Measurements from ENCODE around the gene CHST9.
"Not testable (repeated sequence)": the region's sequence is repeated elsewhere in the genome, so short reads cannot be mapped to it uniquely, and the experiment has no call there.

CHST9 gene

GRCh38 chr18:27171993-27172392, 13.1 kb downstream of the CHST9 start:
- Histone ChIP-seq H3K9me3 (ENCODE audit: control insufficient read depth, low read length) (no peaks in the 10 kb centered on the region), H3K4me1 (ENCODE audit: control insufficient read depth, insufficient read depth, low read length, poor library complexity, severe bottlenecking) (peaks cover 6% of the 10 kb centered on the region), H3K4me3 (ENCODE audit: extremely low read depth, insufficient read depth, low read length, poor library complexity, severe bottlenecking) (no peak overlapping the region), H3K27ac (ENCODE audit: low read depth, low read length, severe bottlenecking) (no peak overlapping the region), H3K36me3 (ENCODE audit: control insufficient read depth, insufficient read depth, low read length) (no peaks in the 10 kb centered on the region)
- no CpG with 5 or more reads among the region's 1 CpG for WGBS, 2 experiments (ENCODE audit: insufficient coverage in 2 of 2)

GRCh38 chr18:27165412-27165811, 19.7 kb downstream of the CHST9 start:
- no peak overlapping the region for H3K4me3 ChIP-seq (ENCODE audit: extremely low read depth, insufficient read depth, low read length, poor library complexity, severe bottlenecking)
- no peaks in the 10 kb centered on the region for H3K4me1 ChIP-seq (ENCODE audit: control insufficient read depth, insufficient read depth, low read length, poor library complexity, severe bottlenecking)
- H3K27ac ChIP-seq (ENCODE audit: low read depth, low read length, severe bottlenecking) = no peak overlapping the region
- WGBS, 2 experiments (ENCODE audit: insufficient coverage in 2 of 2) = no CpG with 5 or more reads among the region's 1 CpG
- no peaks in the 10 kb centered on the region for H3K9me3 ChIP-seq (ENCODE audit: control insufficient read depth, low read length)
- no peaks in the 10 kb centered on the region for H3K36me3 ChIP-seq (ENCODE audit: control insufficient read depth, insufficient read depth, low read length)

GRCh38 chr18:27164905-27165304, 20.2 kb downstream of the CHST9 start:
- 79 to 92% methylated on average over 2 of the region's 3 CpGs for WGBS, 2 experiments (ENCODE audit: insufficient coverage in 2 of 2)
- H3K4me3 ChIP-seq (ENCODE audit: extremely low read depth, insufficient read depth, low read length, poor library complexity, severe bottlenecking) = no peak overlapping the region
- H3K9me3 ChIP-seq (ENCODE audit: control insufficient read depth, low read length) = no peaks in the 10 kb centered on the region
- no peak overlapping the region for H3K27ac ChIP-seq (ENCODE audit: low read depth, low read length, severe bottlenecking)
- no peaks in the 10 kb centered on the region for H3K4me1 ChIP-seq (ENCODE audit: control insufficient read depth, insufficient read depth, low read length, poor library complexity, severe bottlenecking)
- H3K36me3 ChIP-seq (ENCODE audit: control insufficient read depth, insufficient read depth, low read length) = no peaks in the 10 kb centered on the region

- H3K4me3 ChIP-seq (ENCODE audit: extremely low read depth, insufficient read depth, low read length, poor library complexity, severe bottlenecking); H3K27ac ChIP-seq (ENCODE audit: low read depth, low read length, severe bottlenecking); H3K4me1 ChIP-seq (ENCODE audit: control insufficient read depth, insufficient read depth, low read length, poor library complexity, severe bottlenecking); H3K36me3 ChIP-seq (ENCODE audit: control insufficient read depth, insufficient read depth, low read length); H3K9me3 ChIP-seq (ENCODE audit: control insufficient read depth, low read length): not testable (repeated sequence)
- 95 to 96% methylated on average over 9 to 10 of the region's 12 CpGs for WGBS, 2 experiments (ENCODE audit: insufficient coverage in 2 of 2)
Measured at GRCh38 chr18:27163197-27163716, 21.9 kb downstream of the CHST9 start.

GRCh38 chr18:27149240-27149639, 35.9 kb downstream of the CHST9 start:
- WGBS, 2 experiments (ENCODE audit: insufficient coverage in 2 of 2) = 67% methylated on average over 1 of the region's 5 CpGs; no CpG with 5 or more reads in 1 of the 2 experiments
- H3K4me1 ChIP-seq (ENCODE audit: control insufficient read depth, insufficient read depth, low read length, poor library complexity, severe bottlenecking) = not testable (repeated sequence)

GRCh38 chr18:27144672-27145071, 40.4 kb downstream of the CHST9 start:
- 70 to 100% methylated on average over 1 of the region's 3 CpGs for WGBS, 2 experiments (ENCODE audit: insufficient coverage in 2 of 2)

More at GRCh38 chr18:27149240-27149639, 35.9 kb downstream of the CHST9 start:
- H3K36me3 ChIP-seq (ENCODE audit: control insufficient read depth, insufficient read depth, low read length); H3K4me3 ChIP-seq (ENCODE audit: extremely low read depth, insufficient read depth, low read length, poor library complexity, severe bottlenecking); H3K9me3 ChIP-seq (ENCODE audit: control insufficient read depth, low read length); H3K27ac ChIP-seq (ENCODE audit: low read depth, low read length, severe bottlenecking): not testable (repeated sequence)

GRCh38 chr18:27143580-27144287, 41.4 kb downstream of the CHST9 start:
- no peak overlapping the region for H3K27ac ChIP-seq (ENCODE audit: low read depth, low read length, severe bottlenecking)
- no peak overlapping the region for H3K4me3 ChIP-seq (ENCODE audit: extremely low read depth, insufficient read depth, low read length, poor library complexity, severe bottlenecking)
- no peaks in the 10 kb centered on the region for H3K4me1 ChIP-seq (ENCODE audit: control insufficient read depth, insufficient read depth, low read length, poor library complexity, severe bottlenecking)
- WGBS, 2 experiments (ENCODE audit: insufficient coverage in 2 of 2) = 49% methylated on average over 2 of the region's 10 CpGs; no CpG with 5 or more reads in 1 of the 2 experiments
- no peaks in the 10 kb centered on the region for H3K9me3 ChIP-seq (ENCODE audit: control insufficient read depth, low read length)
- H3K36me3 ChIP-seq (ENCODE audit: control insufficient read depth, insufficient read depth, low read length) = no peaks in the 10 kb centered on the region

More at GRCh38 chr18:27144672-27145071, 40.4 kb downstream of the CHST9 start:
- H3K4me3 ChIP-seq (ENCODE audit: extremely low read depth, insufficient read depth, low read length, poor library complexity, severe bottlenecking) = no peak overlapping the region
- H3K9me3 ChIP-seq (ENCODE audit: control insufficient read depth, low read length) = no peaks in the 10 kb centered on the region
- no peak overlapping the region for H3K27ac ChIP-seq (ENCODE audit: low read depth, low read length, severe bottlenecking)
- H3K4me1 ChIP-seq (ENCODE audit: control insufficient read depth, insufficient read depth, low read length, poor library complexity, severe bottlenecking) = no peaks in the 10 kb centered on the region
- H3K36me3 ChIP-seq (ENCODE audit: control insufficient read depth, insufficient read depth, low read length) = no peaks in the 10 kb centered on the region

GRCh38 chr18:27142891-27143290, 42.2 kb downstream of the CHST9 start:
- no CpG with 5 or more reads among the region's 2 CpGs for WGBS, 2 experiments (ENCODE audit: insufficient coverage in 2 of 2)
- Histone ChIP-seq H3K4me3 (ENCODE audit: extremely low read depth, insufficient read depth, low read length, poor library complexity, severe bottlenecking) (no peak overlapping the region), H3K27ac (ENCODE audit: low read depth, low read length, severe bottlenecking) (no peak overlapping the region), H3K9me3 (ENCODE audit: control insufficient read depth, low read length) (no peaks in the 10 kb centered on the region), H3K4me1 (ENCODE audit: control insufficient read depth, insufficient read depth, low read length, poor library complexity, severe bottlenecking) (no peaks in the 10 kb centered on the region), H3K36me3 (ENCODE audit: control insufficient read depth, insufficient read depth, low read length) (no peaks in the 10 kb centered on the region)

GRCh38 chr18:27141876-27142275, 43.2 kb downstream of the CHST9 start:
- Histone ChIP-seq H3K4me3 (ENCODE audit: extremely low read depth, insufficient read depth, low read length, poor library complexity, severe bottlenecking) (no peak overlapping the region), H3K36me3 (ENCODE audit: control insufficient read depth, insufficient read depth, low read length) (no peaks in the 10 kb centered on the region), H3K9me3 (ENCODE audit: control insufficient read depth, low read length) (no peaks in the 10 kb centered on the region), H3K27ac (ENCODE audit: low read depth, low read length, severe bottlenecking) (no peak overlapping the region), H3K4me1 (ENCODE audit: control insufficient read depth, insufficient read depth, low read length, poor library complexity, severe bottlenecking) (no peaks in the 10 kb centered on the region)

GRCh38 chr18:27138079-27138478, 47.0 kb downstream of the CHST9 start:
- H3K4me3 ChIP-seq (ENCODE audit: extremely low read depth, insufficient read depth, low read length, poor library complexity, severe bottlenecking) = no peak overlapping the region
- H3K9me3 ChIP-seq (ENCODE audit: control insufficient read depth, low read length) = no peaks in the 10 kb centered on the region
- H3K27ac ChIP-seq (ENCODE audit: low read depth, low read length, severe bottlenecking) = no peak overlapping the region
- H3K4me1 ChIP-seq (ENCODE audit: control insufficient read depth, insufficient read depth, low read length, poor library complexity, severe bottlenecking) = peaks cover 5% of the 10 kb centered on the region
- H3K36me3 ChIP-seq (ENCODE audit: control insufficient read depth, insufficient read depth, low read length) = no peaks in the 10 kb centered on the region
- WGBS, 2 experiments (ENCODE audit: insufficient coverage in 2 of 2) = 89 to 90% methylated on average over 1 of the region's 1 CpG

- Histone ChIP-seq H3K4me3 (ENCODE audit: extremely low read depth, insufficient read depth, low read length, poor library complexity, severe bottlenecking) (no peak overlapping the region), H3K9me3 (ENCODE audit: control insufficient read depth, low read length) (no peaks in the 10 kb centered on the region), H3K36me3 (ENCODE audit: control insufficient read depth, insufficient read depth, low read length) (no peaks in the 10 kb centered on the region), H3K27ac (ENCODE audit: low read depth, low read length, severe bottlenecking) (no peak overlapping the region), H3K4me1 (ENCODE audit: control insufficient read depth, insufficient read depth, low read length, poor library complexity, severe bottlenecking) (peaks cover 5% of the 10 kb centered on the region)
- WGBS, 2 experiments (ENCODE audit: insufficient coverage in 2 of 2) = 67% methylated on average over 1 to 4 of the region's 4 CpGs
Measured at GRCh38 chr18:27136208-27136535, 48.9 kb downstream of the CHST9 start.
